HFF-Myc (cell line): Measurements from ENCODE around the gene NME1.

ENCODE experiments used
- DNase-seq: peaks from one replicate; pipeline ENCODE4 v3.0.0-alpha.2; 2011; ENCODE audit warnings: low read depth; ENCODE audit errors: extremely low read depth
- H3K4me3 ChIP-seq: replicated peaks from 2 replicates; pipeline ENCODE4 v1.5.1; 2011; ENCODE audit warnings: low read depth, mild to moderate bottlenecking, control low read depth, low read length
- TF ChIP-seq, protein P1 (sequence below): IDR thresholded peaks from 2 replicates; pipeline ENCODE4 v1.5.1; 2012; ENCODE audit warnings: mild to moderate bottlenecking, low read depth, low read length, control low read depth; ENCODE audit errors: missing control alignments

The NME1 gene

GRCh38 chr17:51150932-51151331 lies 2.4 kb upstream of the NME1 start:
- no peak overlapping the region for H3K4me3 ChIP-seq
- TF ChIP-seq, protein P1, sequence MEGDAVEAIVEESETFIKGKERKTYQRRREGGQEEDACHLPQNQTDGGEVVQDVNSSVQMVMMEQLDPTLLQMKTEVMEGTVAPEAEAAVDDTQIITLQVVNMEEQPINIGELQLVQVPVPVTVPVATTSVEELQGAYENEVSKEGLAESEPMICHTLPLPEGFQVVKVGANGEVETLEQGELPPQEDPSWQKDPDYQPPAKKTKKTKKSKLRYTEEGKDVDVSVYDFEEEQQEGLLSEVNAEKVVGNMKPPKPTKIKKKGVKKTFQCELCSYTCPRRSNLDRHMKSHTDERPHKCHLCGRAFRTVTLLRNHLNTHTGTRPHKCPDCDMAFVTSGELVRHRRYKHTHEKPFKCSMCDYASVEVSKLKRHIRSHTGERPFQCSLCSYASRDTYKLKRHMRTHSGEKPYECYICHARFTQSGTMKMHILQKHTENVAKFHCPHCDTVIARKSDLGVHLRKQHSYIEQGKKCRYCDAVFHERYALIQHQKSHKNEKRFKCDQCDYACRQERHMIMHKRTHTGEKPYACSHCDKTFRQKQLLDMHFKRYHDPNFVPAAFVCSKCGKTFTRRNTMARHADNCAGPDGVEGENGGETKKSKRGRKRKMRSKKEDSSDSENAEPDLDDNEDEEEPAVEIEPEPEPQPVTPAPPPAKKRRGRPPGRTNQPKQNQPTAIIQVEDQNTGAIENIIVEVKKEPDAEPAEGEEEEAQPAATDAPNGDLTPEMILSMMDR = no peak
- no peak for DNase-seq

- peak overlapping the region; percentile 98 for H3K4me3 ChIP-seq
- TF ChIP-seq, protein P1 = no peak
- DNase-seq = no peak
Observed at GRCh38 chr17:51152766-51153209, 571 bp upstream of the NME1 start.

DNA sequence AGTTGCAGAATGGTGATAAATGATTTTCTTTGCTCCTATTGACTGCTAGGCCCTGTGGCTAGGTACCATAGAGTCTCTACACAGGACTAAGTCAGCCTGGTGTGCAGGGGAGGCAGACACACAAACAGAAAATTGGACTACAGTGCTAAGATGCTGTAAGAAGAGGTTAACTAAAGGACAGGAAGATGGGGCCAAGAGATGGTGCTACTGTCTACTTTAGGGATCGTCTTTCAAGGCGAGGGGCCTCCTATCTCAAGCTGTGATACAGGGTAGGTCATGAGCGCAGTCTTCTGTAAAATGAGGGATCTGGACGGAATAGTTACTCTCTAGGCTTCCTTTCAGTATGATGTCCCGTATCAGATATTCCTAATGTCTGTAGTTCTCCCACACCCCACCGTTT lies 817 bp downstream of the NME1 start:
- H3K4me3 ChIP-seq = peak overlapping the region; percentile 98
- DNase-seq = no peak
- TF ChIP-seq, protein P1 = no peak

- no peak for DNase-seq
- H3K4me3 ChIP-seq = peak overlapping the region; percentile 98
- TF ChIP-seq, protein P1 = no peak
Observed at GRCh38 chr17:51155416-51155815, 2.1 kb downstream of the NME1 start.

- H3K4me3 ChIP-seq = no peak overlapping the region
- no peak for DNase-seq
- TF ChIP-seq, protein P1 = no peak
Observed at GRCh38 chr17:51159604-51160003, 6.2 kb downstream of the NME1 start.

DNA sequence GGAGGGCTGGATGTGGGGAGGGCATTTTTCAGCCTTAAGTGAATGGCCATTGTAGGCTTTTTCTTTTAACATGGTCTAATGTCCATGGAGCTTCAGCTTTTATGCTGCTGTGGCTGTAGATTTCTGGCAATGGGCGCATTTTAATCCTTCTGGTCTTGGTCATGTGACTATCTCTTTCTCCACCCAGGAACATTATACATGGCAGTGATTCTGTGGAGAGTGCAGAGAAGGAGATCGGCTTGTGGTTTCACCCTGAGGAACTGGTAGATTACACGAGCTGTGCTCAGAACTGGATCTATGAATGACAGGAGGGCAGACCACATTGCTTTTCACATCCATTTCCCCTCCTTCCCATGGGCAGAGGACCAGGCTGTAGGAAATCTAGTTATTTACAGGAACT lies 8.2 kb downstream of the NME1 start:
- TF ChIP-seq, protein P1 = no peak
- no peak for DNase-seq

GRCh38 chr17:51164911-51165679 lies 11.7 kb downstream of the NME1 start:
- no peak for DNase-seq
- TF ChIP-seq, protein P1 = no peak
- H3K4me3 ChIP-seq = peak overlapping the region; percentile 95

More for the DNA sequence above, 8.2 kb downstream of the NME1 start:
- no peak overlapping the region for H3K4me3 ChIP-seq
